Pulmonary artery endothelial cell (primary cell): ENCODE data around the gene CYS1. TPM values are rescaled to one million over a fixed set of nuclear protein-coding genes. Genes with fewer than 3 reads are reported as not detected.
"Not testable (repeated sequence)": the region's sequence is repeated elsewhere in the genome, so short reads cannot be mapped to it uniquely, and the experiment has no call there.

Experiments used
- DNase-seq: peaks from one replicate; pipeline ENCODE4 v3.0.0-alpha.2; 2011; ENCODE audit warnings: low read depth, low spot score
- total RNA-seq: library from RNA; depleted of rRNA; stranded (reverse); fragments of >200 nt; gene quantifications from 2 replicates; pipeline ENCODE4 v1.2.3, GENCODE V29; 2014

Gene CYS1
- total RNA-seq, 1 donor from 2014 or later, result 0.07 TPM

DNA sequence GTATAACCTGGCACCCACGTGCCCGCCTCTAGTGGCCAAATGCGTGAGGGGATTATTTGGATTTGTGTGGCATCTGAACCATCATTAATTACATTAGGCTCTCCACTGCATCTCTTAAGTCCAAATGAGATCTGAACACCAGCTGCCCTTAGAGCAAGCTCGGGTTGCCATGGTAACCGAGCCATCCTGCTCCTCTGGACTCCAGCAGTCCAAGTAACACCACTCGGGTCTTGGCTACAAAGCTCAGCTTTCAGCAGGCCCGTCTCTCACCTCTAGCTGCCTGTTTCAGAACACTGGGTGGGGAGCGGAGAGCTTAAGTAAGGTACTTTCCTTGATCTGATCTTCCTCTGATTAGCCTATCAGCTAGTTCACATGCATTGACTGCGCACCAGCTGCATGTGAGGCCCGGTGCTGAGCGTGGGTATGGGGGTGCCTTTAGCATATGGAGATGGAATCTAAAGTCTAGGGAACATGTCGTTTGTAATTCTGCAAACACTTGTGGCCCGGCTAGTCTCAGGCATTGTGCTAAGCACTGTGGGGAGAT is 14.1 kb upstream of the CYS1 start:
- DNase-seq, result no peak

DNA sequence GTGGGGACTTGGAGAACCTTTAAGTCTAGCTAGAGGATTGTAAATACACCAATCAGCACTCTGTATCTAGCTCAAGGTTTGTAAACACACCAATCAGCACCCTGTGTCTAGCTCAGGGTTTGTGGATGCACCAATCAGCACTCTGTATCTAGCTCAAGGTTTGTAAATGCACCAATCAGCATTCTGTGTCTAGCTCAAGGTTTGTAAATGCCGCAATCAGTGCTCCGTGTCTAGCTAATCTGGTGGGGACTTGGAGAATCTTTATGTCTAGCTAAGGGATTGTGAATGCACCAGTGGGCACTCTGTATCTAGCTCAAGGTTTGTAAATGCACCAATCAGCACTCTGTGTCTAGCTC is 11.7 kb upstream of the CYS1 start:
- DNase-seq, result not testable (repeated sequence)

- DNase-seq, result no peak
Observed at GRCh38 chr2:10091182-10091888, 11.1 kb upstream of the CYS1 start.

DNA sequence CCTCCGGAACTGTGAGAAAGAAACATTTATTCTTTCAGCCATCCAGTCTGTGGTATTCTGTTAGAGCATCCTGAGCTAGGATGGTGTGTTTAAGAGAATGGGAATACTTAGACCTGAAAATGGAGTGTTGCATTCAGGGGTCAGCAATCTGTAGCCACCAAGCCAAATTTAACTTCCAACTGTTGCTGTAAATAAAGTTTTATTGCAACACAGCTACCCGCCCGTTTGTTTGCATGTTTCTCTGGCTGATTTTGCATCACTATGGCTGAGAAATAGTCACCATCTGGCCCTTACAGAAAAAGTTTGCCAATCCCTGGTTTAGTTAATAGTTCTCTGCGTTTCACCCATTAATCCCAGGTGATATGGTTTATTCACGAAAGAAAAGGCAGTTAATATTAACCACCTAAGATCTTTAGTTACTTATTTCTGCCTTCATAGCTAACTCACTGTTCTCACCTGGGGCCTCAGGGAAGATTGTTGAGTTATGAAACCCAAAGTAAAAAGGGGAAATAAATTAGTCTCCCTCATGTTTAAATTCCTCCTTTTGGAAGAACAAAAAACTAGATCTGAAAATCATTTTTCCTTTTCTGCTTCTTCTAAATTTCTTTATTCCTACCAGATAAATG is 9.5 kb upstream of the CYS1 start:
- no peak for DNase-seq

DNA sequence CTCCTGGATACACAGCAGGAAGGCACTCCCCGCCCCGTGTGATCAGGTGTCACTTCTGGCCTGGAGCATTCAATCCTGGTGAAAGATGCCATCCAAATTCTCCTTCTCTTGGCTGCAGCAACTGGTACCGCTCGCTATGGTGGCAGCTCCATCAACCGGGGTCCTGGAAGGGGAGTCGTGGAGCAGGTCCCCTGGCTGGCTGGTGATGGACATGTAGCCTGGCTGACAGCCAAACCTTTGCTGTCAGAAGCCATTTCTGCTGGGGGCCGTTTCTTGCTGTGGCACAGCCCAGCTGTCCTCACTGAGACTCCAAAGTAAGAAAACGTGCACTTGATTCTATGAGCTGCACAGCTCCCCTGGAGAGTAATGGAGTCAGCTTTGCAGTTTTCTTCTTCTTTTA is 7.1 kb upstream of the CYS1 start:
- DNase-seq, result no peak

DNA sequence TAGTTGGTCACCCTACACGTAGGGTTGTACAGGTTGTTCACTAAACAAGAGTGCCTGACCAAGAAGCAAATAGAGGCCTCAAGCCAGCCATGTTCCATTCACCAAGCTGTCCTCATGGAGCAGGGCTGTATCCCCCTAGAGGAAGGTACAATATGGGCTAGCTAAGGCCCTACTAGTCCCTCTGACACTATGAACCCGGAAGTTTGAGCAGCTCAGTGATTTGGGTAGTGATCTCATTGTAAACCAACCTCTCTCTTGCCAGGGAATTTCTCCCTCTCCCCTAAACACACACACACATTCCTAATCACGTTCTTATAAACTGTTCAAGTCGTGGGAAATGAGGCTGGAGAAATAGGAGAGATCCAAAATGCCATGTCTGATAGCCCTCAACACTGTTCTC is 6.7 kb upstream of the CYS1 start:
- DNase-seq, result no peak

DNA sequence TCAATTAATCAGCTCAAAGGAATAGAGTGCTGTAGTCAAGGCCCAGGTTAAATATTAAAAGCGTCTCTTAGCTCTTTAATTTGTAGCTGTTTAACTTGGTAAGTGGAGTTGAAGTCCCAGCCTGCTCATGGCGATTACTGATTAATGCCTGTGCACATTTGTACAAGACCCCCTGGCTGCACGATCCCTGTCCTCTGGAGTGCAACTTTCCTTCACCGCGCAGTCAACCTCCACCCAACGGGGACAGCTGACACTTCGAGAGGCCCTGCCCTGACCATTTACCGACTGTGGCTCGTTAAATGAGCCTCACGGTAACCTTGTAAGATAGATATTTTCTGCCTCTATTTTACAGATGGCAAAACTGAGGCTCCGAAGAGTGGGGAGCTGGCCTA is 5.5 kb upstream of the CYS1 start:
- no peak for DNase-seq

- no peak for DNase-seq
Observed at GRCh38 chr2:10085043-10085667, 4.9 kb upstream of the CYS1 start.

DNA sequence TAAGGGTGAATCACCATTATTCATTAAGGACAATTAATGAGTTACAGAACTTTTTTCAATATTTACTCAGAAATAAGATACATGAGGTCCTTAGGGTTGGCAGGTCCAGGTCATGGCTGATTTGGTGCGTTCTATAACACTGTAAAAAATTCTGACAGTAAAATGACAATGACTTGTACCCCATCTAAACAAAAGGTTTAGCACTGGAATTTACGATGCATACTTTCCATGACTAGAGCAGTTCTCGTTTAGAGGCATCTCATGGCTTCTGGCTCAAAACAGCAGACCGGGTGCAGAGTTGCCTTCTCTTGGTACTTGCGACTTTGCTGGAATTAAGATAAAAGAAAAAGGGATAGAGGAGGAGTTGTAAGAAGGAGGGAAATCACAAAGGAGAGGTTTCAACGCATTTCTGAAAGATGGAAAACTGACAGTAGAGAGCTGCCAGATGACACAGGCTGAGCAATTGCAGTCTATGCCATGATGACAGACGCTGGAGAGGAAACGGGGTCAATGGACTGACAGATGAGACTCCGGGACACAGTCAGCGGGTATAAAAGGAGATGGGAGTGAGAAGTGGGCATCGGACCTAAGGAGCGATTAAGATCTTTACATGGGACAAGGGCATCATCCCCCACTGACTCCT is 4.1 kb upstream of the CYS1 start:
- DNase-seq, result no peak

DNA sequence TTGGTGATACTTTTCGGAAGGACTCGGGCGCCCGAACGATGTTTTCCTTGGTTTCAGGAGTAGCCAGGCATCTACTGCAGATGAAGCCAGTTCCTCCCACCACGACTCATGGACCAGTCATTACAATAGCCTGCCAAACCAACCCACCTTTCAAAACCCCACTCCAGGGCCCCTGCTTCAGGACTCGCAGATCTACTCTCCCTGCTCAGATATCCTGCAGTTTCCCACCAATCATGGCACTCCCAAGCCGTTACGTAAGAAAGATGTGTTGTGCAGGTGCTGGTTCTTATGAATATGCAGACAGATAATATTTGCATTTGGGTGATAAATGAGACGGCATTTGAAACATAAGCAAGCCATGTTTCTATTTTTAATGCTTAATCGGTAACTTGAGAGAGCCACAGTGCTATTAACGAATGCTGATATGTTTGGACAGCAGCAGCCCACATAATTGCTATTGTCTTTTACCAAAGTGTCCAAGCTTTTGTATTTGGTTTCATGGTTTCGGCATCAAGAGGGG is 3.5 kb upstream of the CYS1 start:
- no peak for DNase-seq

GRCh38 chr2:10083046-10083445 is 2.8 kb upstream of the CYS1 start:
- DNase-seq, result no peak

GRCh38 chr2:10080536-10081304 is 509 bp upstream of the CYS1 start:
- DNase-seq, result no peak

DNA sequence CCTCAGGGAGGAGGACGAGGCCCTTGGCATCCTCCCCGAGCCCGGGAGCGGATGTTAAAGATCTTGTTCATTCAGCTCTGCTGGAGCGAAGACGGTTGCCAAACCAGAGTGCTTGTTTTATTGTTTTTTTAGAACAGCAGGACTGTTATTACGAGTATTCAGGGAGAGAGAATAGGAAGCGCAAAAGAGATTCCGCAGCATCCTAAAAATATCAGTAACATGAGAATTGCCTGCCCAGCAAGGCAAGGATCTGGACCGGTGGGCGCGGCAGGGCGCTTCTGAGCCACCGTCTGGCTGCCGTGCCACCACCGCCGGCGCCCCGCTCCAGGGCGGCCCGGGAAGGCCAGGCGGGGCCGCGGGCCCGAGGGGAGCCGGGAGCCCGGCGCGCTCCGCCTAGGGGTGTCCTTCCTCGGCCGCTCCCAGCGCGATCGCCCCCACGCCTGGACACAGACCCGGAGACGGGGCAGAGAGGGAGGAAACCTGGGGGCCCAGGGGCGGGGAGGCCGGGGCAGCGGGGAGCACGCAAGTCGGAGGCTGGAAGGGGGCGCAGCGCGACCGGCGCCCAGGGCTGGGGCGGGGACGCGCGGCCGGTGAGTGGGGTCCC is 843 bp downstream of the CYS1 start:
- no peak for DNase-seq

DNA sequence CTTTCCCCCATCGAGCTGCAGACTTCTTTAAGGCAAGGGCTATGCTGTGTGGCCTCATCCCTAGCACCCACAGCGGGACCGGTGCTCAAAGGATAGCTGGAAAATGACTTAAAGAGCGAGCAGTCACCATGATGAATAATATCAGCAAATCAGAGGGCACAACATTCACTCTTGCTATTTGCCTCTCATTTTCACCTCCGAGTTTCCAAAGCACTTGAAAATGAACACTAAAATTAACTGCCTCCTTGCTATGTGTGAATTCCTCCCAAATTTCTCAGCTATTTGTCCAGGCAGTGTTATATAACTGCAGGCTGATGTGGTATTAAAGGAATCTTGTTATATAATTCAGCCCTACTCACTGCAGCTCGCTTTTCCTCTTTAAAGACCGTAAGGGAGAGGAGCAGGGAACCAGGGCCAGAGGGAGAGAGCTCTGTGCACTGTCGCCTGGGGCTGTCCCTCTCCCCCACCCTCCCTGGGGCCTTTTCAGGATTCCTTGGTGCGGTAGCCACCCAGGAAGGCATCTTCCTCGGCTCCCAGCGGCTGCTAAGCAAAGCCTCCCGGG is 1.4 kb downstream of the CYS1 start:
- DNase-seq, result no peak

DNA sequence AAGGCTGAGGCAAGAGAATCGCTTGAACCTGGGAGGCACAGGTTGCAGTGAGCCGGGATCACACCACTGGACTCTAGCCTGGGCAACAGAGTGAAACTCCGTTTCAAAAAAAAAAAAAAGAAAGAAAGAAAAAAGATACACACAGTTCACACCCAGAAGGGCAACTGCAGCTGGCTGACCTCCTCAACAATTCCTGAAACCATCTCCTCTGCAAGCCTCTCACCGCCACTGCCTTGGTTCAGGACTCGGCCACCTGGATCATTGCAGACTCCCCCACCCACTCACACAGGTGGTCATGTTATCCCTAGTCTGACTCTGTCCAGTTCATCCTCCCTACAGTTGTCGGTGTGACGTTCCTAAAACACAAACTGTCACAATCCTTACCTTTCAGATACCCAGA is 2.2 kb downstream of the CYS1 start:
- DNase-seq, result no peak

DNA sequence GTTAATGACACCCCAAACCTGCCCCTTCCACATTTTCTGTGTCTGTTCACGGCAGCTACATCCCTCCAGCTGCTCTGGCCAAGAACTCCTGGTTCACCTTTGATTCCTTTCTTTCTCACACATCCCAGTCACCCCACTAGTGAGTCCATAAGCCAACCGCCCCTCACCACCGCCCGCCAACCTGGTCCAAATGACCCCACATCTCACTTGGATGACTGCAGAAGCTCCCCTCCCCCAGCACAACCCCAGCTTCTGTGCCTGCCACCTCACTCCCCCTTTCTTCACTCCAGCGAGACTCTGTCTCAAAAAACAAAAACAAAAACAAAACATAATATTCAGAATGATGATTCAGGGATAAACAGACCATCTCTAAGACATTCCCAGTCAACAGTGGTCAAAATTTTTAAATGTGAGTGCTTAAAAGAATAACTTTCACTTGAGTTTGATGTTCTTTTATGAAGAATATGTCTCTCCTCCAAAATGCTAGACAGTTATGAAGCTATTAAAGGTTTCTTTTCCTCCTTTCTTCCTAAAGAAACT is 3.2 kb downstream of the CYS1 start:
- DNase-seq, result no peak

GRCh38 chr2:10076511-10076910 is 3.7 kb downstream of the CYS1 start:
- no peak for DNase-seq

DNA sequence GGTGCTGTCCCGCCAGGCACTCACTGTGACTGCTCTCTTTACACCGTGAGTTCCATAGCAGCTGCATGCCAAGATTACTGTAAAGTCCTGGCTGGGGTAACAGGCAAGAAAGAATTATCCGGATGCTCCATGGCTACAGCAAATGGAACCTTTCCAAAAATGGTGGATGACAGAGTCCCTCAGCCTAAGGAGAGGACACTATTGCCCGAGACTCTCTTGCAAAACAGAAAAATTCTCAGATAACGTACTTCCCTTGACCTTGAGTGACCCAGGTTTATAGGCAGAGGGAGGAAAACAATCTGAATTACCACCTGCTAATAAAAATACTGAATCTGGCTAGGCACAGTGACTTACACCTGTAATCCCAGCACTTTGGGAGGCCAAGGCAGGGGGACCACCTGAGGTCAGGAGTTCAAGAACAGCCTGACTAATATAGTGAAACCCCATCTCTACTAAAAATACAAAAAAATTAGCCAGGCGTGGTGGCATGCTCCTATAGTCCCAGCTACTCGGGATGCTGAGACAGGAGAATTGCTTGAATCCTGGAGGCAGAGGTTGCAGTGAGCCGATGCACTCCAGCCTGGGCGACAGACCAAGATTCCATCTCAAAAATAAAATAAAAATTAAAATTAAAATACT is 4.5 kb downstream of the CYS1 start:
- DNase-seq, result no peak

DNA sequence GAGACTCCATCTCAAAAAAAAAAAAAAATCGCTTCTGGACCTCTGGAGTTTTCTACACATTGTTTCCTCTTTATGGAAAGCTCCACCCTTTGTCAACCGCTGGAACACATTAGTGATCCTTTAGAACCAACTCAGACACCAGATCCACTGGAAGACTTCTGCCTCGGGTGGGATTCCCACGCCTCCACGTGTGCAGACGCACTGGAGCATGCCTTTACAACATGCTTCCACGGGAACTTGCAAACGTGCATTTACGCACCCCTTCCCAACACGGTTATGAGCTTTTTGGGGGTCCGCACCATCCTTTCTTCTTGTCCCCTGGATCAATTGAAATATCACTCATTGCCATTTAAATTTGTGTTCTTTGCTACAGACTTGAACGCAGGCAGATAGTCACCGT is 5.1 kb downstream of the CYS1 start:
- no peak for DNase-seq

DNA sequence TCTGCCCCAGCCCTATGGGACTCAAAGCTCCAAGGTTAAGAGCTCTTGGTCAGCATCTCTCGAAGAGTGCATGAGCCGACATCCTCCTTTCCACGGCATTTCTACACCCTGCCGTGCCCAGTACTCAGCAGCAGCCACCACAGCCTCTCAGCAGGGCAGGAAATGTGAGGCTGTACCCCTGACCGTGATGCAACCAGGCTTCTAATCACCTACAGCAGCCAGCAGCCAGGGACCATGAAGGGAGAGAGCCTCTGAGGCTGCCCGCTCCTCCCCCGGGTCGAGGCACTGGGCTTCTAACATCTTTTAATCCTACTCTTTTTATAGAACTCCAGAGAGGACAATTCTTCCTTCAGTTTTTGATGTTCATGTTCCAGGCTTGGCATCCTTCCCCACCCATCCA is 6.5 kb downstream of the CYS1 start:
- DNase-seq, result no peak
